K562 (cell line): ENCODE data around the gene NEDD4L.

Experiments
- ATF2 ChIP-seq: sonication (generic); formaldehyde crosslinking; IDR thresholded peaks from 2 replicates; pipeline ENCODE4 v1.8.1; 2022; ENCODE audit warnings: missing genetic modification reagents
- CHD7 ChIP-seq: fragments of 200-600 bp; sonication (generic); IDR thresholded peaks from one replicate; pipeline ENCODE4 v1.6.1; 2012; ENCODE audit warnings: mild to moderate bottlenecking, low read depth, low read length, inconsistent platforms
- EHMT2 ChIP-seq: fragments of 450-650 bp; IDR thresholded peaks from 2 replicates; pipeline ENCODE4 v1.6.1; 2018; ENCODE audit warnings: antibody characterized with exemption
- EZH2 ChIP-seq: IDR thresholded peaks from 2 replicates; pipeline ENCODE4 v1.6.1; 2012; ENCODE audit warnings: low read depth, mild to moderate bottlenecking, inconsistent platforms, low read length, borderline replicate concordance
- FOXK1 ChIP-seq: sonication (generic); formaldehyde crosslinking; IDR thresholded peaks from 2 replicates; pipeline ENCODE4 v1.8.0; 2022; ENCODE audit warnings: missing genetic modification reagents, mild to moderate bottlenecking, borderline replicate concordance
- GATAD2A ChIP-seq: fragments of 450-650 bp; IDR thresholded peaks from 2 replicates; pipeline ENCODE4 v1.6.1; 2017
- MTA3 ChIP-seq: fragments of 450-650 bp; formaldehyde crosslinking; IDR thresholded peaks from 2 replicates; pipeline ENCODE4 v1.6.1; 2017; ENCODE audit warnings: mild to moderate bottlenecking, borderline replicate concordance
- NFE2L1 ChIP-seq: fragments of 450-650 bp; IDR thresholded peaks from 2 replicates; pipeline ENCODE4 v1.6.1; 2016; ENCODE audit warnings: missing genetic modification characterization, low read depth, mild to moderate bottlenecking, missing compliant biosample characterization, moderate library complexity, borderline replicate concordance
- POLR2AphosphoS5 ChIP-seq: IDR thresholded peaks from 2 replicates; pipeline ENCODE4 v1.6.1; 2011; ENCODE audit warnings: mild to moderate bottlenecking, low read depth, low read length, moderate library complexity; ENCODE audit not compliant: control insufficient read depth, insufficient read depth
- SMARCA5 ChIP-seq: fragments of 450-650 bp; IDR thresholded peaks from 2 replicates; pipeline ENCODE4 v1.6.1; 2016
- SRSF9 ChIP-seq: fragments of 200-400 bp; formaldehyde crosslinking; IDR thresholded peaks from 2 replicates; pipeline ENCODE4 v1.6.1; 2017; ENCODE audit warnings: low read depth, low read length, borderline replicate concordance
- ZC3H4 ChIP-seq: sonication (generic); formaldehyde crosslinking; IDR thresholded peaks from 2 replicates; pipeline ENCODE4 v1.9.0; 2021; ENCODE audit warnings: missing genetic modification reagents, borderline replicate concordance
- ZNF232 ChIP-seq: sonication (generic); formaldehyde crosslinking; IDR thresholded peaks from 2 replicates; pipeline ENCODE4 v1.8.0; 2022; ENCODE audit warnings: mild to moderate bottlenecking, missing genetic modification reagents

- no peak for TF ChIP-seq ZNF232 (CRISPR knock-in tag)
- no peak for TF ChIP-seq MTA3
- TF ChIP-seq EHMT2 = no peak
- no peak for TF ChIP-seq FOXK1 (CRISPR knock-in tag)
- no peak for TF ChIP-seq ATF2
- TF ChIP-seq NFE2L1 (tag) = no peak
- TF ChIP-seq POLR2AphosphoS5 = no peak
- TF ChIP-seq SMARCA5 = no peak
- TF ChIP-seq SRSF9 = no peak
- TF ChIP-seq GATAD2A = no peak
- no peak for TF ChIP-seq CHD7
- no peak for TF ChIP-seq ZC3H4 (CRISPR knock-in tag)
- no peak for TF ChIP-seq EZH2
These were observed 17.2 kb upstream of the NEDD4L start for GRCh38 chr18:58026857-58027256.
